CD4-positive, CD25-positive, alpha-beta regulatory T cell (primary cell): ENCODE data around the gene LCN12. TPM values are rescaled to one million over a fixed set of nuclear protein-coding genes. Genes with fewer than 3 reads are reported as not detected.

Experiments
- ATAC-seq, 2 donors: fragments of 150-1000 bp; cut with Tn5 transposase; one replicate each; pipeline ENCODE4 v1.10.0; 2021; ENCODE audit warnings: low read depth in 2 of 2, moderate number of reproducible peaks in 2 of 2, moderate library complexity in 1 of 2
- DNase-seq, 3 donors: peaks; one replicate each; pipeline versions ENCODE4 v3.0.0 to v3.0.0-alpha.2; 2012 to 2022; ENCODE audit warnings: mixed read lengths in 1 of 3
- H3K27ac ChIP-seq: one replicate; pipeline ENCODE4 v1.7.0; 2013; ENCODE audit warnings: mild to moderate bottlenecking, low read length; ENCODE audit not compliant: insufficient read depth, poor library complexity, severe bottlenecking
- H3K27me3 ChIP-seq: one replicate; pipeline ENCODE4 v1.7.0; 2013; ENCODE audit warnings: low read length; ENCODE audit not compliant: control insufficient read depth, insufficient read depth
- H3K36me3 ChIP-seq: one replicate; pipeline ENCODE4 v1.7.0; 2013; ENCODE audit warnings: mild to moderate bottlenecking, low read length, moderate library complexity; ENCODE audit not compliant: control insufficient read depth, insufficient read depth
- H3K4me1 ChIP-seq: 2 replicates; pipeline ENCODE4 v1.7.0; 2013; ENCODE audit warnings: mild to moderate bottlenecking, low read length; ENCODE audit not compliant: insufficient read depth, control insufficient read depth, poor library complexity, severe bottlenecking
- H3K4me3 ChIP-seq: one replicate; pipeline ENCODE4 v1.7.0; 2013; ENCODE audit warnings: low read depth, mild to moderate bottlenecking, low read length, moderate library complexity
- H3K9me3 ChIP-seq, 2 experiments: 1 replicate in 1 of 2; 2 replicates in 1 of 2; pipeline ENCODE4 v1.7.0; 2013; ENCODE audit warnings: low read length in 2 of 2, mild to moderate bottlenecking in 1 of 2, moderate library complexity in 1 of 2; ENCODE audit not compliant: control insufficient read depth in 2 of 2
- H3K27ac Mint-ChIP-seq, 3 donors: one replicate each; pipeline ENCODE4 v1.8.0; 2020 to 2022; ENCODE audit warnings: mild to moderate bottlenecking in 3 of 3, mixed read lengths in 3 of 3, moderate library complexity in 2 of 3
- H3K27me3 Mint-ChIP-seq: one replicate; pipeline ENCODE4 v1.8.0; 2022; ENCODE audit warnings: mild to moderate bottlenecking, mixed read lengths
- H3K36me3 Mint-ChIP-seq: one replicate; pipeline ENCODE4 v1.8.0; 2020; ENCODE audit warnings: mixed read lengths
- H3K4me1 Mint-ChIP-seq, 4 donors: one replicate each; pipeline ENCODE4 v1.8.0; 2020 to 2022; ENCODE audit warnings: mixed read lengths in 4 of 4, mild to moderate bottlenecking in 1 of 4
- H3K4me3 Mint-ChIP-seq, 4 donors: one replicate each; pipeline ENCODE4 v1.8.0; 2020 to 2022; ENCODE audit warnings: mild to moderate bottlenecking in 4 of 4, mixed read lengths in 4 of 4, moderate library complexity in 3 of 4
- H3K9me3 Mint-ChIP-seq, 7 donors: one replicate each; pipeline ENCODE4 v1.8.0; 2020 to 2022; ENCODE audit warnings: mixed read lengths in 7 of 7, mild to moderate bottlenecking in 3 of 7, moderate library complexity in 2 of 7
- polyA plus RNA-seq, 4 donors: library from polyadenylated mRNA; unstranded; fragments of 300-500 nt; fragmentation: Illumina TruSeq; gene quantifications; one replicate each; pipeline ENCODE4 v1.2.3, GENCODE V29; 2021
- total RNA-seq: library from RNA; stranded (reverse); gene quantifications from one replicate; pipeline ENCODE4 v1.2.3, GENCODE V29; 2022

The LCN12 gene
- total and polyA plus RNA-seq, 5 donors from 2014 or later = 1.4 TPM; not detected in 4

DNA sequence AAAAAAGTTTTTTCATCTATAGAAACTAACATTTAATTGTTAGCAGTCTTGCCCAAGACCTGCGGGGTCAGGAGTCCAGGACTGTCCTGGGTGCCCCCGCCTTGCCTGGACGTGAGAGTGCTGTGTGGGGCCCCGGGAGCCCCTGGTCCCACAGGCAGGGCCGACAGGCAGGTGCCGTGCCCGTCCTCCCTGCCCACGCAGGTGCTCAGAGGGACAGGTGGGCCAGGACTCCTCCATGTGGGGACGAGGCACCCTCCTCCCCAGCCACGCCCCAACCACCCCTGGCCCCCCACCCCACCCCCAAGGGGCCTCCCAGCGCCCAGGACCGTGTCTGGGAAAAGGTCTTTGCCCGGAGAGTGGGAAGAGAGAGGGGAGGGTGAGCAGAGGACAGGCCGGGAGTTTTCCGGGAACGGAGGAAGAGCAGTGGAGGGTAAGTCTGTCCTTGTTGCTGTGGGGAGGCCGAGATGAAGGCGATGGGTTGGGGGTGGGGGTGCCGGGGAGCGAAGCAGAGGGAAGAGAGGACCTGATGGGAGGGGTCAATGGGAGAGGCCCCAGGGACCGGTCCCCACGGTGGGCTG is 2.7 kb upstream of the LCN12 start:
- ATAC-seq (no peak), DNase-seq (no peak)
- Histone ChIP-seq H3K27ac (peak overlapping the region; percentile 76), H3K9me3 (no peaks in the 10 kb centered on the region), H3K36me3 (no peaks in the 10 kb centered on the region), H3K27me3 (no peaks in the 10 kb centered on the region), H3K4me3 (peak overlapping the region; percentile 55), H3K4me1 (peaks cover 20% of the 10 kb centered on the region)
- Mint-ChIP-seq H3K4me1 (peaks cover 0 to 14% (median 3%) of the 10 kb centered on the region in 4 donors), H3K36me3 (no peaks in the 10 kb centered on the region), H3K4me3 (peak overlapping the region; percentile 84 to 87 (median 85)), H3K9me3 (no peaks in the 10 kb centered on the region), H3K27ac (peak overlapping the region; percentile 52 to 91 (median 58)), H3K27me3 (peaks cover 5% of the 10 kb centered on the region)

DNA sequence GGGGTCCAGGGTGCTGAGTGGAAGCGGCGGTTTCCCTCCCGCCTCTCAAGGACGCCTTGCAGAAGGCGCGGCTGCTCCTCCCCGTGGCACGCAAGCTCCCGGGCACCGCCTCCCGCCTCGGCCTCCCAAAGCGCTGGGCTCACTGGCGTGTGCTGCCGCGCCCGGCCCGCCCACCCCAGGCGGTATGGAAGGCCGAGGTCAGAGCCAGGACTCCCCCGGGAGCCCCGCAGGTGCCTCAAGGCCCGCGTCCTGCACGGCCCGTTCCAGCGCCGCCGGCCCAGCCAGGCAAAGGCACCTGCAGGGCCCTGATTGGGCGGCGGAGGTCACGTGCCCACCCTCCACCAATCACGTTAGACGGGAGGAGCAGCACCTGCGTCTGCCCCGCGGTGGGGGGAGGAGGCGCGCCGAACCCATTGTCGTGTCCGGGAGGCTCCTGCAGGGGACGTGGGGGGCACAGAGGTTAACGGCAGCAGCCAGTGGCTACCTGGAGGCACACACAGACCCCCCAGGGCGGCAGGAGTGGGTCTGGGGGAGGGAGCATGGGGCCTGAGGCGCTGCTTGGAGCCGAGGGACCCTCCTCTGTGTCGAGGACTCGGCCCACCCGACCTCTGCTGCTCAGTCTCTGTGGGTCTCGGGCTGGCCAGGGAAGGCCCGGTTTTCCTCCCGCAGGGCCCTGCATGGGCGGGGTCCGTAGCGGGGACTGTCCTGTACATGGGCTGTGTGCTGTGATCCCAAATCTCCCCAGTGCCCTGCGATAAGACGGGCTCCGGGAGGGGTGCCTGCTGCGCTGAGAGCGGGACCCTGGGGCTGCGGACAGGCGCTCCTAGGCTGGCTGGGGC is 2.0 kb upstream of the LCN12 start:
- Mint-ChIP-seq H3K27me3 (peaks cover under 1% of the 10 kb centered on the region), H3K4me1 (peaks cover 0 to 10% (median 0%) of the 10 kb centered on the region in 4 donors), H3K36me3 (no peaks in the 10 kb centered on the region), H3K27ac (peak overlapping the region; percentile 52 to 91 (median 58)), H3K4me3 (peak overlapping the region; percentile 84 to 87 (median 85)), H3K9me3 (no peaks in the 10 kb centered on the region)
- DNase-seq (peak; percentile 94 to 97 (median 95)), ATAC-seq (peak; percentile 94 to 95)
- H3K4me1 ChIP-seq = peaks cover 17% of the 10 kb centered on the region
- H3K27me3 ChIP-seq = no peaks in the 10 kb centered on the region
- H3K36me3 ChIP-seq = no peaks in the 10 kb centered on the region
- H3K27ac ChIP-seq = peak overlapping the region; percentile 76
- H3K9me3 ChIP-seq = no peaks in the 10 kb centered on the region
- peak overlapping the region; percentile 55 for H3K4me3 ChIP-seq

DNA sequence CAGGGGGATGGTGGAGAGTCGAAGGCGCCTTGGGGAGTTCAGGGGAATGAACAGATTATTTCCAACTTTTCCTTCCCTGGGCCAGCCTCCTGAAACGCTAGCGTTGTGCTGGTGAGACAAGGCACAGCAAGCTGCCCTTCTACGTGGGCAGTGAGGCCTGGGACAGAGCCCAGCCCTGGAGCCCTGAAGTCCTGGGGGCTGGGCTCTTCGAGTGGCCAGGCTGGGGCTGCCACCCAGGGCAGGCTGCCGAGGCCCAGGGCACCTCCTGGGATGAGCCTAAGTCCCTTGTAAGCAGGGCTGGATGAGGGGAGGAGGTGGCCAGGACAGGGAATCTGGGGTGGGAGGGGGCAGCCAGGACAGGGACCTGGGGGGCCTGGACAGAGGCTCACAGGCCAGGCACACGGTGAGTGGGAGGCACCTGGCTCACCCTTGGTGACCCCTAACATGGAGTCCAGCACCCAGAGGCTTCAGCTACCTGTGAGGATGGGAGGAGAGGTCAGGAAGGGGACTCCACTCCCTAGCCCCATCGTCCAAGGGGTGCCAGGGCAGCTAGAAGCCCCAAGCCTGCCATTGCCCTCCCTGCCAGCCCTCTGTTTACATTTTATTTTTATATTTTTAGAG is 1.3 kb upstream of the LCN12 start:
- ATAC-seq (no peak), DNase-seq (no peak)
- H3K36me3 Mint-ChIP-seq = no peaks in the 10 kb centered on the region
- no peak overlapping the region for H3K4me3 ChIP-seq
- H3K36me3 ChIP-seq = no peaks in the 10 kb centered on the region
- peaks cover 15% of the 10 kb centered on the region for H3K4me1 ChIP-seq
- H3K27ac ChIP-seq = peak overlapping the region; percentile 76
- no peaks in the 10 kb centered on the region for H3K27me3 ChIP-seq
- no peaks in the 10 kb centered on the region for H3K9me3 ChIP-seq
- H3K27me3 Mint-ChIP-seq = peaks cover 4% of the 10 kb centered on the region
- peak overlapping the region in 1 of 3 donors; percentile 58 for H3K27ac Mint-ChIP-seq
- peak overlapping the region; percentile 79 to 86 (median 85) for H3K4me3 Mint-ChIP-seq
- H3K9me3 Mint-ChIP-seq = no peaks in the 10 kb centered on the region
- peaks cover 0 to 10% (median 0%) of the 10 kb centered on the region in 4 donors for H3K4me1 Mint-ChIP-seq

DNA sequence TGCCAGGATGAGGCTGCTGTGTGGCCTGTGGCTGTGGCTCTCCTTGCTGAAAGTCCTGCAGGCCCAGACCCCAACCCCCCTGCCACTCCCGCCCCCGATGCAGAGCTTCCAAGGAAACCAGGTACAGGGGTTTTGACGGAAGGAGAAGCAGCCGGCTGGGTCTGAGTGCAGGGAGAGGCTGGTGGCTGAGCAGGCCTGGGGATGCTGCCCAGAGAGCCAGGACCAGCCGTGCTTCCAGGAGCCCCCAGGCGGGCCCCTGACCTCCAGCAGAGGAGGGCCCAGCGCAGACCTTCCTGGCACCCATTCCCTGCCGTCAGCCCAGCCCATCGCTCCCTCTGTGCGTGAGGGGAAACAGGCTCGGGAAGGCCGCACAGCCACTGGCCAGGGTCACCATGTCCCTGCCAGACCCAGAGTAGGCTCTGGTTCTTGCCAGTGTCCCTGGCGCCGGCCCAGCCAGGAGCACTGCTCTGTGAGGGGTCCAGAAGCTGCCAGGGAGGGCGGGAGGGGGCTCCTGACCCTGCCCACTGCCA is 313 bp downstream of the LCN12 start:
- H3K4me3 Mint-ChIP-seq = no peak overlapping the region
- H3K36me3 Mint-ChIP-seq = no peaks in the 10 kb centered on the region
- no peak overlapping the region for H3K27ac Mint-ChIP-seq
- peaks cover 4% of the 10 kb centered on the region for H3K27me3 Mint-ChIP-seq
- Histone ChIP-seq H3K9me3 (no peaks in the 10 kb centered on the region), H3K36me3 (no peaks in the 10 kb centered on the region), H3K27ac (no peak overlapping the region), H3K4me3 (no peak overlapping the region), H3K4me1 (peaks cover 15% of the 10 kb centered on the region), H3K27me3 (no peaks in the 10 kb centered on the region)
- peaks cover 0 to 12% (median 0%) of the 10 kb centered on the region in 4 donors for H3K4me1 Mint-ChIP-seq
- H3K9me3 Mint-ChIP-seq = peaks cover 0 to 2% (median 0%) of the 10 kb centered on the region in 7 donors
- no peak for ATAC-seq
- DNase-seq = no peak

DNA sequence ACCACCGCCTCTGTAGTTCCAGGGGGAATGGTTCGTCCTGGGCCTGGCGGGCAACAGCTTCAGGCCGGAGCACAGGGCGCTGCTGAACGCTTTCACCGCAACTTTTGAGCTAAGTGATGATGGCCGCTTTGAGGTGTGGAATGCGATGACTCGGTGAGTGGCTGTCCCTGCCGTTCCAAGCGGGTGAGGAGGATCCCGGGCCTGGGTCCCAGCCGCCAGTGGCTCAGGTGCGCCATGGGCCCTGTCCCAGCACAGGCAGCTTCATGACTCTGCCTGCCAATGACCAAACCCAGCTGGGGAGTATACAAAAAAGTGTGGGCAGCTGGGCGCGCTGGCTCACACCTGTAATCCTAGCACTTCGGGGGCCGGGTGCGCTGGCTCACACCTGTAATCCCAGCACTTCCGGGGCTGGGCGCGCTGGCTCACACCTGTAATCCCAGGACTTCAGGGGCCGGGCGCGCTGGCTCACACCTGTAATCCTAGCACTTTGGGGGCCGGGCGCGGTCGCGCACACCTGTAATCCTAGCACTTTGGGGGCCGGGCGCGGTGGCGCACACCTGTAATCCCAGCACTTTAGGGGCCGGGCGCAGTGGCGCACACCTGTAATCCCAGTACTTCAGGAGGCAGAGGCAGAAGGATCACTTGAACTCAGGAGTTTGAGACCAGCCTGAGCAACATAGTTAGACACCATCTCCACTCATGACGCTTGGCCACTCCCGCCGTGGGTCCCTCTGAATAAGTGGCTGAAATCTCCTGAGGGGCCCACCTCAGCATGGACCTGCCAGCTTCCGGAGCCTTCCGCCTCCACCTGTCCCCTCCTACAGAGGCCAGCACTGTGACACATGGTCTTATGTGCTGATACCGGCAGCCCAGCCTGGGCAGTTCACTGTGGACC is 1.1 kb downstream of the LCN12 start:
- Mint-ChIP-seq H3K27me3 (peaks cover 4% of the 10 kb centered on the region), H3K27ac (no peak overlapping the region), H3K4me3 (no peak overlapping the region), H3K36me3 (no peaks in the 10 kb centered on the region), H3K9me3 (peaks cover 0 to 2% (median 0%) of the 10 kb centered on the region in 7 donors), H3K4me1 (peaks cover 0 to 11% (median 0%) of the 10 kb centered on the region in 4 donors)
- Histone ChIP-seq H3K4me3 (no peak overlapping the region), H3K27me3 (no peaks in the 10 kb centered on the region), H3K27ac (no peak overlapping the region), H3K4me1 (peaks cover 15% of the 10 kb centered on the region), H3K36me3 (no peaks in the 10 kb centered on the region), H3K9me3 (no peaks in the 10 kb centered on the region)
- DNase-seq (no peak), ATAC-seq (no peak)

GRCh38 chr9:136953771-136954269 is 1.7 kb downstream of the LCN12 start:
- DNase-seq = no peak
- ATAC-seq = no peak
- H3K4me1 Mint-ChIP-seq = peaks cover 0 to 9% (median 0%) of the 10 kb centered on the region in 4 donors
- H3K9me3 Mint-ChIP-seq = peaks cover 0 to 2% (median 0%) of the 10 kb centered on the region in 7 donors
- H3K27me3 Mint-ChIP-seq = peaks cover 4% of the 10 kb centered on the region
- H3K4me3 Mint-ChIP-seq = no peak overlapping the region
- H3K4me3 ChIP-seq = no peak overlapping the region
- H3K36me3 Mint-ChIP-seq = no peaks in the 10 kb centered on the region
- no peaks in the 10 kb centered on the region for H3K9me3 ChIP-seq
- no peaks in the 10 kb centered on the region for H3K36me3 ChIP-seq
- no peaks in the 10 kb centered on the region for H3K27me3 ChIP-seq
- H3K27ac Mint-ChIP-seq = no peak overlapping the region
- peaks cover 16% of the 10 kb centered on the region for H3K4me1 ChIP-seq
- no peak overlapping the region for H3K27ac ChIP-seq
